ENCODE data around the gene CCDC146.

DNA sequence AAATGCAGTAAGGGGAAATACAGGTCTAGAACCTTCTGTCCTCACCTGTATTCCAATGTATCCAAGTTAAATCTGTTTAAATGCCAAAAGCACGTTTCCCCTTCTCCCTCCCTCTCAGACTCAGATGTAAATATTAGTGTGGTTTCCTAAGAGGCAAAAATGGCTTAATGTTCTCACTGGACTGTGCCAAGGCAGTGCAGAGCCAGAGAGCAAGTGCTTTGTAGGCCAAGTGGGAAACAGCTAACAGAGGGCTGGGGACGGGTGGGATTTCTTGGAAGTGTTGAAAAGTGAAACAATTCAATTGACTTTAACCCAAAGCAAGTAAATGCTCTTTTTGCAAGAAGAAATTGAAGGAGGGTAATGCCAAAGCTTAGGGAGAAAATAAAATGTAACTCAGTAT lies 190.7 kb downstream of the CCDC146 start:
- TF ChIP-seq TAF1 (IDR thresholded peaks at IDR 0.05; ENCODE audit: low read depth, low read length) (no peak), POU2F2 (IDR thresholded peaks at IDR 0.05; ENCODE audit: low read depth, low read length) (no peak), POLR2A (IDR thresholded peaks at IDR 0.05; ENCODE audit: low read depth, low read length) (no peak)
